NCI-H2081 treated with DMSO at 0.1 percent for 48 hours (cell line): Measurements from ENCODE around the gene PRRT2.
"Not testable (repeated sequence)": the region's sequence is repeated elsewhere in the genome, so short reads cannot be mapped to it uniquely, and the experiment has no call there.

Experiments used
- DNase-seq: peaks from one replicate; lab custom pipeline; 2025; lab: John Stamatoyannopoulos, UW

The PRRT2 gene

DNA sequence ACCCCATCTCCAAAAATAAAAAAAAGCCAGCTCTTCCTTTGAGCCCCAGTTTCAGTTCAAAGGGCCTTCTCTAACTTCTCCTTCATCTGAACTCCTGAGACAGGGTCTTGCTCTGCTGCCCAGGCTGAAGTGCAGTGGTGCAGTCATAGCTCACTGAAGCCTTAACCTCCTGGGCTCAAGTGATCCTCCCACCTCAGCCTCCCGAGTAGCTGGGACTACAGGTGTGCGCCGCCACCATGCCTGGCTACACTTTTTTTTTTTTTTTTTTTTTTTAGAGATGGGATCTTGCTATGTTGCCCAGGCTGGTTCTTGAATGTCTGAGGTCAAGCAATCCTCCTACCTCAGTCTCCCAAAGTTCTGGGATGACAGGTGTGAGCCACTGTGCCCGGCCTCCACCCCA, 21.2 kb downstream of the PRRT2 start:
- DNase-seq = not testable (repeated sequence)

- DNase-seq = no peak
These were observed 22.1 kb downstream of the PRRT2 start for GRCh38 chr16:29834079-29834478.

DNA sequence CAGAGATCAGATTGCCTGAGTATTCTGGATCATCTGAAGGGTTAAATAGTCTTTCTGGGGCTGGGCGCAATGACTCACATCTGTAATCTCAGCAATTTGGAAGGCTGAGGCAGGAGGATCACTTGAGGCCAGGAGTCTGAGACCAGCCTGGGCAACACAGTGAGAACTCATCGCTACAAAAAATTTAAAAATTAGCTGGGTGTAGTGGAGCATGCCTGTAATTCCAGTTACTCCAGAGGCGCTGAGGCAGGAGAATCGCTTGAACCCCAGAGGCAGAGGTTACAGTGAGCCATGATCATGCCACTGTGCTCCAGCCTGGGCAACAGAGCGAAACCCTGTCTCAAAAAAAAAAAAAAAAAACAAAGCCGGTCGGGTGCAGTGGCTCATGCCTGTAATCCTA, 23.9 kb downstream of the PRRT2 start:
- no peak for DNase-seq

GRCh38 chr16:29836623-29837022, 24.6 kb downstream of the PRRT2 start:
- DNase-seq = no peak

DNA sequence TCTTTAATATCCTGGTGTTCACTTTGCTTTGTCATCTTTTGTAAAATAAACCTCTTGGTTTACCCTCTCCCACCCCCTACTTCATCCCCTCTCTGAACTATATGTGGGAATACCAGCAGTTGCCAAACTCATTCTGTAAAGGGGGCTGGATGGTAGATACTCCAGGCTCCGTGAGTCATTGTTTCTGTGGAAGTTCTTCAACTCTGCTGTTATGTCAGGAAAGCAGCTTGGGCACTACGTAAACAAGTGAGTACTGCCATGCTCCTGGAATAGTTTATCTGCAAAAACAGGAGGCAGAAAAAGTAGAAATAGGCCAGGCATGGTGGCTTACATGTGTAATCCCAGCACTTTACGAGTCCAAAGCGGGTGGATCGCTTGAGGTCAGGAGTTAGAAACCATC, 25.8 kb downstream of the PRRT2 start:
- DNase-seq = no peak

DNA sequence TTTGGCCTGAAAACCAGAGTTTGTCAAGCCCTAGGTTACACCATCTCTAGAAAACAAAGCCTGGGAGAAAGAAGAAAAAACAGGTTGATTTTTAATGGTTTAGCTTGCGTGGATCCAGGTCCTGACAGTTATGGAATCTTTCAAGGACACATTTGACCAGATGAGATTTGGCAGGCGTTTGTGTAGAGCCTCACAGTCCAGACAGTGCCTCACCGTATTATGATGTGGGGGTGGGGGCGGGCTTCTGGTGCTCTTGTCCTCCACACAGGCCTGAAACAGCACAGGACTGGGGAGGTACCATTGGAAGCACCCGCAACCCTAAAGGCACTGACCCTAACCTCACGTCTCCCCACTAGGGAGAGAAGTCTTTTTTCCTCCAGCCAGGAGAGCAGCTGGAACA, 27.8 kb downstream of the PRRT2 start:
- DNase-seq = no peak

- DNase-seq = no peak
These were observed 28.2 kb downstream of the PRRT2 start for GRCh38 chr16:29840240-29840639.

DNA sequence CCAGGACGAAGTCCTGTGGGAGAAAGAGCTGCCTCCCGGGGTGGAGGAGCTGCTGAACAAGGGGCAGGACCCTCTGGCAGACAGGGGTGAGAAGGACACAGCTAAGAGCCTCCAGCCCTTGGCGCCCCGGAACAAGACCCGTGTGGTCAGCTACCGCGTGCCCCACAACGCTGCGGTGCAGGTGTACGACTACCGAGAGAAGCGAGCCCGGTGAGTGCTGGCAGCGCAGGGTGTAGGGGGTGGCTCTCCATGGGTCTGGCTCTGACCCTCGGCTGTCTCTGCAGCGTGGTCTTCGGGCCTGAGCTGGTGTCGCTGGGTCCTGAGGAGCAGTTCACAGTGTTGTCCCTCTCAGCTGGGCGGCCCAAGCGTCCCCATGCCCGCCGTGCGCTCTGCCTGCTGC, 29.6 kb downstream of the PRRT2 start:
- no peak for DNase-seq

- no peak for DNase-seq
These were observed 30.8 kb downstream of the PRRT2 start for GRCh38 chr16:29842732-29843346.

GRCh38 chr16:29843931-29844330, 31.9 kb downstream of the PRRT2 start:
- DNase-seq = no peak

GRCh38 chr16:29844575-29845331, 32.8 kb downstream of the PRRT2 start:
- no peak for DNase-seq

DNA sequence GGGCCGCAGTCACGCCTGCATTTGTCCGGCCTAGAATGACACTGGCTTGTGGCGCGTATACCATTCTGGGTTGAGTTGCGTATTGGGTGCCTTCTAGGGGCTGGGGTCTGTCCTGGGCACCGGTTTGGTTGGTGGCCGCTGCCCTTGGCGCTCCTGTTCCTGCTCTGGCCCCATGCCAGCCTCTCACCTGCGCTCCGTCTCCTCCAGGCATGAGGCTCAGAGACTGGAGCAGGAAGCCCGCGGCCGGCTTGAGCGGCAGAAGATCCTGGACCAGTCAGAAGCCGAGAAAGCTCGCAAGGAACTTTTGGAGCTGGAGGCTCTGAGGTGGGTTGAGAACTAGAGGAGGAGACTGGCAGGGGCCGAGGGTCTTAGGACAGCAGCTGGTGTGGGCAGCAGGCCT, 33.7 kb downstream of the PRRT2 start:
- DNase-seq = no peak

DNA sequence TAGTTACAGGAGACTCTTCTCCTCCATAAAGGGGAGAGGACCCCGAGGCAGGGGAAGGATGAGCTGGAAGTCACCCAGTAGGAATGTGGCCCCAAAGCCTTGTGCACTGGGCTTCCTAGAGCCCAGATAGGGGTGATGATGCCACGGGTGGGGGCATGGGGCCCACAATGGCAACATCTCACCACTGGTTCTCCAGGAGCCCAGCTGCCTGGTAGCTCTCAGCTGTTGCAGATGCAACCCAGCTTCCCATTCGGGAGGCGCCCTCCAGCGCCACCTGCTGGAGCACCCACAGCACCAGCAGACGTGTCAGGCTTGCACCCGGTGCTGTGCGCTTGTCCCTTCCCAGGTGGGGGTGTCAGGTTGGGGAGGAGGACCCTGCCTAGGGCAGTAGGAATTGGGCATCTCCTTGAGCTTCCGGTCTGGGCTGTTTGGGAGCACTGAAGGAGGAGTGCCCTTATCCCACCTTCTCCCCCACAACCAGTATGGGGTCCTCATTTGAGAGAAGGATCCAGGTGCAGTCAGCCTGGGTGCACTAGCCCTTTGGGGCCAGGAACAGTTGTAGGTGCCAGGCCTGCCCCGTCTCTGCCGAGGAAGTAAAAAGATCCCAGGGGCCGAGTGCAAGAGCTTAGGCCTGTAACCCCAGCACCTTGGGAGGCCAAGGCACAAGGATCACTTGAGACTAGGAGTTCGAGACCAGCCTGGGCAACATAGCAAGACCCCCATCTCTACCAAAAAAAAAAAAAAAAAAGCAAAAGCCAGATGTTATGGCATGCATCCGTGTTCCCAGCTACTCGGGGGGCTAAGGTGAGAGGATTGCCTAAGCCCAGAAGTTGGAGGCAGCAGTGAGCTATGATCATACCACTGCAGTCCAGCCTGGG, 36.7 kb downstream of the PRRT2 start:
- DNase-seq = no peak

DNA sequence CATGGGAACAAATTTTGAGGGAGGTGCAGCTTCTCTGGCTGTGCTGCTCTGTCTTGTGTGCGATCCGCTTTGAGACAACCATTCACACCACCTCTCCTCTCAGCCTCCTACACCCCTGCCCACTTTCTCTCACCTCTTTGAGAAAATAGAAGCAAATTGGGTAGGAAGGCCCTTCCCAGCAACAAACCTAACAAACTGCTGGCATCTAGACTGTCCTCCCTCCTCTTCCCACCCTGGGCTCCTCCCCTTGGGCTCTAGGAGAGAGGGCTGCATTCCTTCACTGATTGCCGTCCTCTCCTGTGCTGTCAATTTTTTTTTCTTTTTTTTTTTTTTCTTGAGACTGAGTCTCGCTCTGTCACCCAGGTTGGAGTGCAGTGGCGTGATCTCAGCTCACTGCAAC, 37.5 kb downstream of the PRRT2 start:
- no peak for DNase-seq

DNA sequence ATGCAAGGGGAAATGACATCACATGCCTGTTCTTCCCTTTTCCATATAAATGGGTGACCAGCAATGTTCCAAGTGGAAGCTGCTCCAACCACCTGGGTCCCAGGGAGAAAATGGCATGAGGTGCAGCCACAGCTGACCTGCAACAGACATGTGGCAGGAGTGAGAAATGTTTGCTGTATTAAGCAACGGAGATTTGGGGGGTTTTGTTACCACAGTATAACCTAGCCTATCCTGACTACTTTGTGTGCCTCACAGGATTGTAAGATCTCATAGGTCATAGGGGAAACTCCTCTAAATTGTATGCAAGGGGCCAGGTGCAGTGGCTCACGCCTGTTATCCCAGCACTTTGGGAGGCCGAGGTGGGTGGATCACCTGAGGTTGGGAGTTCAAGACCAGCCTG, 39.0 kb downstream of the PRRT2 start:
- no peak for DNase-seq

- no peak for DNase-seq
These were observed 40.7 kb downstream of the PRRT2 start for GRCh38 chr16:29852654-29853053.

GRCh38 chr16:29854520-29855100, 42.6 kb downstream of the PRRT2 start:
- no peak for DNase-seq

GRCh38 chr16:29857133-29857760, 45.3 kb downstream of the PRRT2 start:
- no peak for DNase-seq

DNA sequence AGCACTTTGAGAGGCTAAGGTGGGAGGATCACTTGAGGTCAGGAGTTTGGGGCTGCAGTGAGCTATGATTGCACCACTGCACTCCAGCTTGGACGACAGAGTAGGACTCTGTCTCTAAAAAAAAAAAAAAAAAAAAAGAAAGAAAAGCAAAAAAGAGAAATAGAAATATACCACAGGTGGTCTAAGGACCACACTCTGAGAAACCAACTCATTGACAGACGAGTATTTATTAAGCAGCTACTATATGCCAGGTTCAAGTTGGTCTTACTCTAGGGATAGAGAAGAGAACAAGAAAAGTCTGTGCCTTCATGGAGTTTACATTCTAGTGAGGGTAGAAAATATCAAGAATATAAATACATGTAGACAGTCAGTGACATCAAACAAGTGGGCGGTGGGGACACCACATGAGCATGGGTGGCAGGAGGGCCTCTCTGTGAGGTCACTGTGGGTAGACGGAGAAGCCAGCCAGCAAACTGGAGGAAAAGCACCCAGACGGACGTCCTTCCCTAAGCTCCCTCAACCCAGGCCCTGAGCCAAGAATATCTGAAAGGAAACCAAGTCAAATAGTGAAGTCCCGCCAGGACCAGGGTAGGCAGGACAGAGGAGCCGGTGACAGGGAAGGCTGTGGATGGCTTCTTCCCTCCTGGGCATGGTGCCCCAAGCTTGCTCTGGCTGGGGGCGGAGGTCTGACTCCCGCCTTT, 46.3 kb downstream of the PRRT2 start:
- no peak for DNase-seq

DNA sequence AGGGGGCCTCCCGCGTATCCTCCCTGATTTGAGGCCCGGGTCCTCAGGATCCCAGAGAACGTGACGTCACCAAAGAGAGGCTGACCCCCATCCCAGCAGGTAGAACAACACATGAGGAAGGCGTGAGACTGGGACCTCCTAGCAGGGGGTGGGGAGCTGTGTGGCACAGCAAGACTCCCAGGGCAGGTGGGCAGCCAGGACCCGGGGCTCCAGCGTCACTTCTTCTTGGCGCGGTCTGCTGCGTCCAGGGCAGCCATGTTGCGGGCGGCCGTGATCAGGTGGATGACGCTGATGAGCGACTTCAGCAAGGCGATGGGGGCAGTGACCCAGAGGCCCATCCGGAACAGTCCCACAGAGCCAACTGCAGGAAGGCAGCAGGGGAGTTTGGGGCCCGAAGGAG, 47.0 kb downstream of the PRRT2 start:
- no peak for DNase-seq

DNA sequence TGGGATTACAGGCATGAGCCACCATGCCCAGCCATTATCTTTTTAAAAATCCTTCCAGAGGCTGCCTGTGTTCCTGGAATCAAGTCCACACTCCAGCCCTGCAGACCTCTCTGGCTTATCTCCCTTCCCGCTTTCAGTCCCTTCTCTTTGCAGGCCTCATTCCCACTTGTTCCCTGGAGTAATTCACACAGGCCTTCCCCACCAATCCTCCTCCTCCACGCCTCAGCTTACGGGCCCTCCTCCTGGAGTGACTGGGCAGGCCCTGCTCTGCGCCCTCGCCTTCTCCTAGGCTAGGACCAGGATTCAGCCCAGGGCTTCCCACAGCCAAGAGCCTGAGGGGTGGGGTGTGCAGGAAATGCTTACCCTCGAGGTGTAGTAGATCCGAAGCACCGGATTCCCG, 48.2 kb downstream of the PRRT2 start:
- DNase-seq = no peak
